Measurements from ENCODE around the gene GABRP.

DNA sequence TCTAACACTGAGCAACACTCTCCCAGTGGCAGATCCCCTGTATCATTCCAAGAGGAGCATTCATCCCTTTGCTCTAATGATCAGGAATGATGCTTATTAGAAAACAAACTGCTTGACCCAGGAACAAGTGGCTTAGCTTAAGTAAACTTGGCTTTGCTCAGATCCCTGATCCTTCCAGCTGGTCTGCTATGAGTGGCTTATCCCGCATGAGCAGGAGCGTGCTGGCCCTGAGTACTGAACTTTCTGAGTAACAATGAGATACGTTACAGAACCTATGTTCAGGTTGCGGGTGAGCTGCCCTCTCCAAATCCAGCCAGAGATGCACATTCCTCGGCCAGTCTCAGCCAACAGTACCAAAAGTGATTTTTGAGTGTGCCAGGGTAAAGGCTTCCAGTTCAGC is 29.7 kb downstream of the GABRP start:
- no peak for TF ChIP-seq CTCF (conservative IDR thresholded peaks at IDR 0.05; ENCODE audit: low read length)
- TF ChIP-seq EZH2phosphoT487 (IDR thresholded peaks at IDR 0.05; ENCODE audit: borderline replicate concordance): no peak

All from Loucy (cell line).